NB4 (cell line): Measurements from ENCODE around the gene EFCAB10.
"Not testable (repeated sequence)": the region's sequence is repeated elsewhere in the genome, so short reads cannot be mapped to it uniquely, and the experiment has no call there.

Experiments
- DNase-seq: peaks from one replicate; pipeline ENCODE4 v3.0.0; 2010; ENCODE audit warnings: low read depth
- H3K4me3 ChIP-seq: one replicate; pipeline ENCODE4 v1.5.1; 2011; ENCODE audit warnings: mild to moderate bottlenecking, low read depth, low read length, moderate library complexity
- MAX ChIP-seq: IDR thresholded peaks from 2 replicates; pipeline ENCODE4 v1.6.1; 2011; ENCODE audit warnings: low read depth, low read length
- MYC ChIP-seq: IDR thresholded peaks from 2 replicates; pipeline ENCODE4 v1.6.1; 2011; ENCODE audit warnings: low read depth, low read length
- POLR2A ChIP-seq: IDR thresholded peaks from 2 replicates; pipeline ENCODE4 v1.6.1; 2011; ENCODE audit warnings: mild to moderate bottlenecking; ENCODE audit not compliant: insufficient read length; ENCODE audit errors: extremely low read depth
- TF ChIP-seq, protein P1 (sequence below): IDR thresholded peaks from one replicate; pipeline ENCODE4 v1.5.1; 2012; ENCODE audit warnings: low read depth, low read length

Gene EFCAB10

GRCh38 chr7:105600720-105601550, 19.6 kb upstream of the EFCAB10 start:
- TF ChIP-seq MAX (no peak), MYC (no peak), POLR2A (no peak)
- TF ChIP-seq, protein P1, sequence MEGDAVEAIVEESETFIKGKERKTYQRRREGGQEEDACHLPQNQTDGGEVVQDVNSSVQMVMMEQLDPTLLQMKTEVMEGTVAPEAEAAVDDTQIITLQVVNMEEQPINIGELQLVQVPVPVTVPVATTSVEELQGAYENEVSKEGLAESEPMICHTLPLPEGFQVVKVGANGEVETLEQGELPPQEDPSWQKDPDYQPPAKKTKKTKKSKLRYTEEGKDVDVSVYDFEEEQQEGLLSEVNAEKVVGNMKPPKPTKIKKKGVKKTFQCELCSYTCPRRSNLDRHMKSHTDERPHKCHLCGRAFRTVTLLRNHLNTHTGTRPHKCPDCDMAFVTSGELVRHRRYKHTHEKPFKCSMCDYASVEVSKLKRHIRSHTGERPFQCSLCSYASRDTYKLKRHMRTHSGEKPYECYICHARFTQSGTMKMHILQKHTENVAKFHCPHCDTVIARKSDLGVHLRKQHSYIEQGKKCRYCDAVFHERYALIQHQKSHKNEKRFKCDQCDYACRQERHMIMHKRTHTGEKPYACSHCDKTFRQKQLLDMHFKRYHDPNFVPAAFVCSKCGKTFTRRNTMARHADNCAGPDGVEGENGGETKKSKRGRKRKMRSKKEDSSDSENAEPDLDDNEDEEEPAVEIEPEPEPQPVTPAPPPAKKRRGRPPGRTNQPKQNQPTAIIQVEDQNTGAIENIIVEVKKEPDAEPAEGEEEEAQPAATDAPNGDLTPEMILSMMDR, result no peak
- H3K4me3 ChIP-seq, result no peak overlapping the region
- DNase-seq, result no peak

DNA sequence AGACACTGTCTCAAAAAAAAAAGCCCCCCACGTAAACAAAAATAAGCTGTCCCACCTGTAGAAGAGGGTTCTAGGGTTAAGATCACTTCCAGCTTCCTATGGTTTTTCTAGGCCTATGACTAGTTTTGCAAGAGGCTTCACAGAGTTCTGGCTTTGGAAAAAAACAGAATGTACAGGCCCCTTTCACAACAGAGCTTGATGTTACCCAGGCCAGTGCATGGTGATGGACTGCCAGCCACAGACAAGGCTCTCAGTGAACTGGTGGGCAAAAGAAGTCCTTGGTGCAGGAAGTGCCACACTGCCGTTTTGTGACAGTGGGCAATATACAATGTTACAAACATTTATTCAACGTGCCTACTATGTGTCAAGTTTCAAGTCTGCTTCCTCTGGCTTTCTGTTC, 18.3 kb upstream of the EFCAB10 start:
- DNase-seq, result no peak
- no peak overlapping the region for H3K4me3 ChIP-seq
- TF ChIP-seq POLR2A, result no peak
- no peak for TF ChIP-seq MYC
- TF ChIP-seq, protein P1, result no peak
- TF ChIP-seq MAX, result no peak

DNA sequence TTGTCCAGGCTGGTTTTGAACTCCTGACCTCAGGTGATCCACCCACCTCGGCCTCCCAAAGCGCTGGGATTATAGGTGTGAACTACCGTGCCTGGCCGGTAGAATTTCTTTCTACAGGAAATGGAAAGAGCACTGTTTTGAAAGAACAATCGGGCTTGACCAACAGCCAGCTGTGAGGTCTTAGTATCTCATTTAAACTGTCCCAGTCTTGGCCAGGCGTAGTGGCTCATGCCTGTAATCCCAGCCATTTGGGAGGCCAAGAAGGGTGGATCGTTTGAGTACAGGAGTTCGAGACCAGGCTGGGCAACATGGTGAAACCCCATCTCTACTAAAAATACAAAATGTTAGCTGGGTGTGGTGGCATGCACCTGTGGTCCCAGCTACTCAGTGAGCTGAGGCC, 17.8 kb upstream of the EFCAB10 start:
- H3K4me3 ChIP-seq, result not testable (repeated sequence)

DNA sequence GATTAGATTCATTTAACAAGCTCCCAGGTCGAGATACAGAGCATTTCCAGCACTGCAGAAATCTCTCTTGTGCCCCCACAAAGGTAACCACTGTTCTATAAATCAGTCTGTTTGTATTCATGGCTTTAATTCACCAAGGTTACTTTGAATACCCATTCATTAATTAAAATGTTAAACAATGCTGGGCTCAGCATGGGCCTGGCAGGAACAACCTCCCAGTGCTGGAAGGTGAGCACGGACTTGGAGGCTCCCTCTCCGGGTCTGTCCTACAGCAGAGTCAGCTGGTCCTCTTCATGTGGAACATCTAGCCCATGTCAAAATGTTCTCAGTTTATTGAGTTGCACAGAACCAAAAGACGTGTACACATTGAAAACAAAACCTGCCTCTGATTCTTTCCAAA, 15.6 kb upstream of the EFCAB10 start:
- DNase-seq, result no peak
- H3K4me3 ChIP-seq, result no peak overlapping the region
- TF ChIP-seq POLR2A (no peak), MAX (no peak), MYC (no peak)
- TF ChIP-seq, protein P1, result no peak

More for the DNA sequence above, 17.8 kb upstream of the EFCAB10 start:
- DNase-seq, result not testable (repeated sequence)

- no peak for TF ChIP-seq MAX
- no peak for TF ChIP-seq POLR2A
- TF ChIP-seq, protein P1, result no peak
- no peak for TF ChIP-seq MYC
- no peak overlapping the region for H3K4me3 ChIP-seq
- no peak for DNase-seq
These were observed 12.7 kb upstream of the EFCAB10 start for GRCh38 chr7:105594034-105594433.

- no peak for DNase-seq
- TF ChIP-seq, protein P1, result no peak
- TF ChIP-seq MYC, result no peak
- TF ChIP-seq POLR2A, result no peak
- TF ChIP-seq MAX, result no peak
- H3K4me3 ChIP-seq, result no peak overlapping the region
These were observed 10.2 kb upstream of the EFCAB10 start for GRCh38 chr7:105591522-105591921.
